WERI-Rb-1 (cell line): ENCODE measurements around the gene MYH6.

Source experiments
- DNase-seq: peaks from one replicate; pipeline ENCODE4 v3.0.0-alpha.2; 2020
- H3K27ac ChIP-seq: fragments of 250-450 bp; sonication (Bioruptor Pico); 2 replicates; pipeline ENCODE4 v1.5.1; 2020; ENCODE audit warnings: mild to moderate bottlenecking, moderate library complexity
- H3K27me3 ChIP-seq: fragments of 250-450 bp; sonication (Bioruptor Pico); 2 replicates; pipeline ENCODE4 v1.5.1; 2021; ENCODE audit warnings: mild to moderate bottlenecking, low read depth, moderate library complexity; ENCODE audit not compliant: insufficient read depth, severe bottlenecking
- H3K36me3 ChIP-seq: fragments of 250-450 bp; sonication (Bioruptor Pico); 2 replicates; pipeline ENCODE4 v1.5.1; 2020; ENCODE audit warnings: mild to moderate bottlenecking, moderate library complexity
- H3K4me3 ChIP-seq: 2 replicates; pipeline ENCODE4 v1.5.1; 2011; ENCODE audit warnings: low read depth, mild to moderate bottlenecking, control low read depth, low read length
- H3K9me3 ChIP-seq: fragments of 250-450 bp; sonication (Bioruptor Pico); 2 replicates; pipeline ENCODE4 v1.5.1; 2021; ENCODE audit warnings: mild to moderate bottlenecking, moderate library complexity; ENCODE audit not compliant: severe bottlenecking
- TF ChIP-seq, protein P1 (sequence below): IDR thresholded peaks from 2 replicates; pipeline ENCODE4 v1.5.1; 2011; ENCODE audit warnings: low read depth, mild to moderate bottlenecking, control low read depth, inconsistent platforms, low read length

The MYH6 gene

DNA sequence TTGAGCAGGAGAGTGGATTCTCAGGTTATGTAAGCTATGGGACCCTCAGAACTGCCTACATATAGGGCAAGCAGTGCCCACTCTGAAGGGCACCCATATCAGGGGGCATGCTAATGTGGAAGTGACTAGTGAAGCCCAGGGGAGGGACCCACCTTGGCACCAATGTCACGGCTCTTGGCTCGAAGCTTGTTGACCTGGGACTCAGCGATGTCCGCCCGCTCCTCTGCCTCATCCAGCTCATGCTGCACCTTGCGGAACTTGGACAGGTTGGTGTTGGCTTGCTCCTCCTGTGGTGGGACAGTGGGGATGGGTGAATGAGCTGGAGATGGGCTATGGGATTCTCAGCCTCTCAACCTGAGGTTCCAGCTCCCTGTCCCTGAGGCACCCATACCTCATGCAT is 25.8 kb downstream of the MYH6 start:
- Histone ChIP-seq H3K36me3 (no peaks in the 10 kb centered on the region), H3K27me3 (no peaks in the 10 kb centered on the region), H3K9me3 (no peaks in the 10 kb centered on the region), H3K4me3 (no peak overlapping the region), H3K27ac (no peak overlapping the region)
- TF ChIP-seq, protein P1, sequence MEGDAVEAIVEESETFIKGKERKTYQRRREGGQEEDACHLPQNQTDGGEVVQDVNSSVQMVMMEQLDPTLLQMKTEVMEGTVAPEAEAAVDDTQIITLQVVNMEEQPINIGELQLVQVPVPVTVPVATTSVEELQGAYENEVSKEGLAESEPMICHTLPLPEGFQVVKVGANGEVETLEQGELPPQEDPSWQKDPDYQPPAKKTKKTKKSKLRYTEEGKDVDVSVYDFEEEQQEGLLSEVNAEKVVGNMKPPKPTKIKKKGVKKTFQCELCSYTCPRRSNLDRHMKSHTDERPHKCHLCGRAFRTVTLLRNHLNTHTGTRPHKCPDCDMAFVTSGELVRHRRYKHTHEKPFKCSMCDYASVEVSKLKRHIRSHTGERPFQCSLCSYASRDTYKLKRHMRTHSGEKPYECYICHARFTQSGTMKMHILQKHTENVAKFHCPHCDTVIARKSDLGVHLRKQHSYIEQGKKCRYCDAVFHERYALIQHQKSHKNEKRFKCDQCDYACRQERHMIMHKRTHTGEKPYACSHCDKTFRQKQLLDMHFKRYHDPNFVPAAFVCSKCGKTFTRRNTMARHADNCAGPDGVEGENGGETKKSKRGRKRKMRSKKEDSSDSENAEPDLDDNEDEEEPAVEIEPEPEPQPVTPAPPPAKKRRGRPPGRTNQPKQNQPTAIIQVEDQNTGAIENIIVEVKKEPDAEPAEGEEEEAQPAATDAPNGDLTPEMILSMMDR, result no peak
- no peak for DNase-seq

DNA sequence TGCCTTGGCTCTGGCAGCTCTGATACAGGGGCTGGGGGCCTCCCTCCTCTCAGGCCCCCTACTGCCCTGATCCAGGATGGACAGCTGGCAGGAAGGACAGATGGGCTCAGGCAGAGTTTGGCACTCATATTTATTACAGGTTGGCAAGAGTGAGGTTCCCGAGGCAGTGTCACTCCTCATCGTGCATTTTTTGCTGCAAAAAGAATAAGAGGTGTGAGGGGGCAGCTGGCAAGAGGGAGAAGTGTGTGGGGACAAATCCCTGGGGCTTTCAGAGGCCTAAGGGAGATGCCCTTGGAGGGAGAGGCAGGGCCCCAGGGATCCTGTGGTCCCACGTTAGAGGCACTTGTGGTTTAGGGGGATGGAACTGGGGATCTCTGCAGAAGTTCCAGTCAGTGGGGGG is 26.2 kb downstream of the MYH6 start:
- DNase-seq, result no peak
- TF ChIP-seq, protein P1, result no peak

DNA sequence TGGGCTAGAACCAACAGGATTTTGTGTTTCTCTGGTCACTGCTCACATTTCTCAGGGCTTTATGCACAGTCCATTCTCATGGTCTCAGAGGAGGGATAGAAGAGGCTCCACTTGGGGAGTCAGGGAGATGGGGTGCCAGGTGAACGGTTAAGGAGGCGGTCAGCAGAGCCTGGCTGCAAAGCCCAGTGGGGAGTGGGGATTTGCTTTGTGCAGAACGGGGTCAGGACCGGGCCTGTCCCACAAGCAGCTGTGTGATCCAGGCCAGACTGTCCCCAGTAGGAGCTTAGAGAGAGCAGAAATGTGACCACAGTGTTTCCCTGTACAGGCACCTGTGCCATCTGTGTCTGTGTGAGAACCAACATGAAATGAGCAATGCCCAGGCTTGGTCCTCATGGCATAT is 27.1 kb downstream of the MYH6 start:
- TF ChIP-seq, protein P1, result no peak
- Histone ChIP-seq H3K36me3 (no peaks in the 10 kb centered on the region), H3K27ac (no peak overlapping the region), H3K4me3 (no peak overlapping the region), H3K9me3 (no peaks in the 10 kb centered on the region), H3K27me3 (no peaks in the 10 kb centered on the region)
- no peak for DNase-seq

More for the DNA sequence above, 26.2 kb downstream of the MYH6 start:
- Histone ChIP-seq H3K27me3 (no peaks in the 10 kb centered on the region), H3K4me3 (no peak overlapping the region), H3K36me3 (no peaks in the 10 kb centered on the region), H3K27ac (no peak overlapping the region), H3K9me3 (no peaks in the 10 kb centered on the region)

DNA sequence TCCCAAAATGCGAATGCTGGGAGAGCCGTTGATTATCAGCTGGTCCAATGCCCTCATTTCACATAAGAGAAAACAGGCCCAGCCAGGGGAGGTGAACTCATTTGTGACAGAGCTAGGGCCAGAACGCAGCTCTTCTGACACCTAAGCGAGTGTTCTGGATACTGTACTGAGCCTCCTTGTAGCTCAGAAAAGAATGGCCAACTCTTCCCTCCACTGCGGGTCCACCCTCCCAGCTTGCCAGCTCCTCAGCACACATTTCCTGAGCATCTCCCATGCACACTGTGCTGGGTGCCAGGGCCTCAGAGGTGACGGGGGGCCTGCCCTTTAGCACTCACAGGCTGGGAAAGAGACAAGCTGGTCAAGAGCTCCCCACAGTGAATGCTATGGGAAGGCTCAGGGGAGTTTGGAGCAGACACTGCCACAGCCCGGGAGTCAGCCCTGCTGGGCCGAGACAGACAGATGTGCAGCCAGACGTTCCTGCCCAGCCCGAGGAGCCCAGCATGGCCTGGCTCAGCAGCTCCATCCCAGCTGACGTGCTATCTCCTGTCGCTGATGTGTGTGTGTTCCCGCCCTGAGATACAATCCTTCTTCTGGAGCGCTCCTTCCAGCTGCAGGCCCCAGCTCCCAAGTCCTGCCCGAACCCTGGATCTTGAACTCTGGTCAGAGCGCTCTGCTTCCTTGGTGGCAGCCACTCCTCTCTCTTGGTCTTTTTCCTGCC is 27.7 kb downstream of the MYH6 start:
- Histone ChIP-seq H3K27ac (no peak overlapping the region), H3K9me3 (no peaks in the 10 kb centered on the region), H3K27me3 (no peaks in the 10 kb centered on the region), H3K4me3 (no peak overlapping the region), H3K36me3 (no peaks in the 10 kb centered on the region)
- DNase-seq, result no peak
- TF ChIP-seq, protein P1, result no peak

DNA sequence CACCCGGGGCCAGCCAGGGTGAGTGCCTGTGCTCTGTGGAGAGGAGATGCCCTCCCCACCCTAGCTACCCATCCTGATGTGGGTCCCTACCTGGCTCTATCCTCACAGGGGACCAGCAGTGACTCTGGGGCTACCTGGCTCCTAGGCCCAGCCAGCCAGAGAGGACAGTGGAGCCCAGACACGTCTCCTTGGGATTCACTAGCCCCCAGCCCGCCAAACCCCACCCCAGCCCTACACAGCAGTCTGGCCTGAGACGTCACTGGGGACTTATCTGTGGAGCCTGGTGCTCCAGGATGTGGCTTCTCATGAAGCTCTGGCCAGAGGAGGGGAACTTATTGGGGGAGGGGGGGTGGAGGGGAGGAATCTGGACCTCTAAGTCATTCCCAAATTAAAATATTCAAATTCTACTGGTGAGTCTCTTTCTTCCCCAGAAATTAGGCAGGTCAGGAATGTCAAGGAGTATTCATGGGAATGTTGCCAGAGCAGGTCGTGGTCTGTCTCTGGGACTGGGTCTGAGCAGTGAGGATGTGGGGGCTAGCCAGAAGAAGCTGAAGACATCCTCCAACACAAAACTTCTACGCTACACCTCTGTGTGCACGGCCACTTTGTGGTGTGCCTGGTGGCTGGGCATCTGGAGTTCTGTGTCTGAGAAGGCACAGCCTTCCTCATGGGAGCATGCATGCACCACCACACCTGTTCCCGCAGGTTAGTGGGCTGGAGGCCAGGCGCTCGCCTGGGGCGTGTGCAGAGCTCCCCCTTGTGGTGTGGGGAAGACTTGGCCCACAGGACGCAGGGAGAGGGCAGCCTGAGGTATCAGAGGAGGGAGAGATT is 28.5 kb downstream of the MYH6 start:
- Histone ChIP-seq H3K36me3 (no peaks in the 10 kb centered on the region), H3K27ac (no peak overlapping the region), H3K27me3 (no peaks in the 10 kb centered on the region), H3K9me3 (no peaks in the 10 kb centered on the region), H3K4me3 (no peak overlapping the region)
- DNase-seq, result peak; percentile 75
- TF ChIP-seq, protein P1, result peak; percentile 95
